Kidney epithelial cell (primary cell): ENCODE results near the gene GGNBP2. TPM values are rescaled to one million over a fixed set of nuclear protein-coding genes. Genes with fewer than 3 reads are reported as not detected.

Experiments used
- DNase-seq: peaks from one replicate; pipeline ENCODE4 v3.0.0-alpha.2; 2010; ENCODE audit warnings: low read depth
- H3K27me3 ChIP-seq: 2 replicates; pipeline ENCODE4 v1.6.0; 2011; ENCODE audit warnings: low read length; ENCODE audit not compliant: control insufficient read depth, insufficient read depth
- H3K36me3 ChIP-seq: 2 replicates; pipeline ENCODE4 v1.5.1; 2011; ENCODE audit warnings: low read length; ENCODE audit not compliant: control insufficient read depth, insufficient read depth
- H3K4me3 ChIP-seq: 2 replicates; pipeline ENCODE4 v1.5.1; 2011; ENCODE audit warnings: low read depth, mild to moderate bottlenecking, control low read depth, low read length
- total RNA-seq: library from RNA; depleted of rRNA; stranded (reverse); fragments of >200 nt; gene quantifications from 2 replicates; pipeline ENCODE4 v1.2.3, GENCODE V29; 2015
- TF ChIP-seq, protein P1 (sequence below): IDR thresholded peaks from 2 replicates; pipeline ENCODE4 v1.5.1; 2011; ENCODE audit warnings: mild to moderate bottlenecking, moderate library complexity, low read length, control low read depth, inconsistent platforms; ENCODE audit not compliant: insufficient read depth, poor library complexity, severe bottlenecking

GGNBP2 gene
- total RNA-seq, 1 donor from 2014 or later = 38.2 TPM

DNA sequence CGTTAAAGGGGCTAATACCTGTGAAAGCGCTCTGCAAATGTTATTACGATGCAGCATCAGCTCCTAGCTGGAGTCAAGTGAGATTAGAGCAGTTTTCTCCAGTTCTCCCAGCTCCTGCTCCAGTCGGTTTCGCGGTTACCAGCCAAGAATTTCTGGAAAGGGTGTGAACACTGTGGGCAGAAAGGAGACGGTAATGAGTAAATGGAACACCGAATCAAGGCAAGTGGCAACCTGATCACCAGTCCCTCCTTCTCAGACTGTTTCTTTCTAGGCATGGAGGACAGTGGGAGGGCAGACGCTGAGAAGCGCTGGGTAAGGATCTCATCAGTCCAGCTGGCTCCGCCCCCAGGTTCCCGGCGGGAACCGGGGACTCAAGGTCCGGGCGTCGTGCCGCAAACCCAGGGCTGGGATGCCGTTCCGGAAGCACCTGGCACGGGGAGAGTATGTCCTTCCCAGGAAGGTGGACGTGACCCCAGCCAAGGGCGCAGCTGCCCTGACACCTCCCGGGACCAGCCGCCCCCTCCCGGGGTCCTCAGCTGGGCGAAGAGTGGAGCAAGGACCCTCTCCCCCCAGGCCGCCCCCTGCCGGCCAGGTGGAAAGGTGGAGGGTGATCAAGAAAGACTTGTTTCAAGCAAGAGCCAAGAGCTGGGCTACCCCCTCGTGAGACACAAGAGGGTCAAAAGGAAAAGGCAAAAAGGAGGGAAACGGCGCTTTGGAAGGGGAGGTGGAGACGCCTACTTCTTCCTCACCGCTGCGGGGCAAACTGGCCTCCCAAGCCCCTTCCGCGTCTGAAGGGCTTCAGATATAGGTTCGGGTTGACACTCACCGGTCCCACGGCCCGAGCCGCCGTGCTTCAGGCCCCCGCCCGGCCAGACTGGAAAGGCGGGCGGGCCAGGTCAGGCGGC lies 10.5 kb upstream of the GGNBP2 start:
- no peak for DNase-seq
- Histone ChIP-seq H3K4me3 (peak overlapping the region; percentile 97), H3K36me3 (no peaks in the 10 kb centered on the region), H3K27me3 (no peaks in the 10 kb centered on the region)
- TF ChIP-seq, protein P1, sequence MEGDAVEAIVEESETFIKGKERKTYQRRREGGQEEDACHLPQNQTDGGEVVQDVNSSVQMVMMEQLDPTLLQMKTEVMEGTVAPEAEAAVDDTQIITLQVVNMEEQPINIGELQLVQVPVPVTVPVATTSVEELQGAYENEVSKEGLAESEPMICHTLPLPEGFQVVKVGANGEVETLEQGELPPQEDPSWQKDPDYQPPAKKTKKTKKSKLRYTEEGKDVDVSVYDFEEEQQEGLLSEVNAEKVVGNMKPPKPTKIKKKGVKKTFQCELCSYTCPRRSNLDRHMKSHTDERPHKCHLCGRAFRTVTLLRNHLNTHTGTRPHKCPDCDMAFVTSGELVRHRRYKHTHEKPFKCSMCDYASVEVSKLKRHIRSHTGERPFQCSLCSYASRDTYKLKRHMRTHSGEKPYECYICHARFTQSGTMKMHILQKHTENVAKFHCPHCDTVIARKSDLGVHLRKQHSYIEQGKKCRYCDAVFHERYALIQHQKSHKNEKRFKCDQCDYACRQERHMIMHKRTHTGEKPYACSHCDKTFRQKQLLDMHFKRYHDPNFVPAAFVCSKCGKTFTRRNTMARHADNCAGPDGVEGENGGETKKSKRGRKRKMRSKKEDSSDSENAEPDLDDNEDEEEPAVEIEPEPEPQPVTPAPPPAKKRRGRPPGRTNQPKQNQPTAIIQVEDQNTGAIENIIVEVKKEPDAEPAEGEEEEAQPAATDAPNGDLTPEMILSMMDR = peak; percentile 80

DNA sequence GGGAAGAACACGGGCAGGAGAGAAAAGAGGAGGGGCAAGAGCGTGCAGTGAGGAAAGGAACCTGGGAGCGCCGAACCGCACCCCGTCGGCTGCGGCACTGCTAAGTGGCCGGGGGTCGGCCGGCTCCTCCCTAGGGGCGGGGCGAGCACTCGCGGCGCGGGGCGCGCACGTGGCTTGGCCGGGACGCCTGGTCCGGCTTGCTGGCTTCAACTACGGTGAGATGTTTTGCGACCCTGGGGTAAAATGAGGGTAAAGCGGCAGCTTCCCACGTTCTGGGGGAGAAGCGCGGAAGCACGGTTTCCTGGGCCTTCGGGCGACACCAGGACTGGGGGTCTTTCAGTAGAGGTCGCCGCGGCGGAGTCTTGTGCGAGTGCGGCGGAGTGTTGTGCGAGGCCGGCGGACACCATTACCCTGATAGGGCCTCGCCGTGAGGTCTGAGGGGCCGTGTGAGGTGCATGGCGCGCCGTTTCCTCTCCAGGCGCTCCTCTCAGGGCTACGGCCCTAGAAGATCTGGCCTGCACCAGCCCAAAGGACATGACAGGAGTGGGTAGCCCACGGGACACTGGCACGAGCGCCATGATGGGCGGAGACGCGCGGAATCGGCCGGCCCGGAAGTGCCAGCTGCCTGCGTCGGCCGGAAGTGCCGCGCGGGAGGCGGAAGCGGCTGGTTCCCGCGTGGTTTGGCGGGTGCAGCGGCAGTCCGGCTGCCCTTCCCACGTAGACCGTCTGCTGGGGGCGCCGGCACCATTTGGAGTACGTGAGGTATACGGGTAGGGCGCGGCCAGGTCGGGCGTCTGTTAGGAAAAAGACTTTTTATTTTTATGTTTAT lies 9.7 kb upstream of the GGNBP2 start, which contains the start of the genes MYO19 and PIGW:
Gene MYO19 (minus strand): TSS at position 29 of the 829 bp plus-strand sequence. CDS start 2,330 bp downstream, outside the sequence.
Gene PIGW (plus strand): TSS at position 148 of the 829 bp plus-strand sequence. CDS start 2,115 bp downstream, outside the sequence.
- Histone ChIP-seq H3K36me3 (no peaks in the 10 kb centered on the region), H3K27me3 (no peaks in the 10 kb centered on the region), H3K4me3 (peak within 1 kb of the TSS; percentile 97)
- TF ChIP-seq, protein P1 = no peak
- peak; percentile 63 for DNase-seq

DNA sequence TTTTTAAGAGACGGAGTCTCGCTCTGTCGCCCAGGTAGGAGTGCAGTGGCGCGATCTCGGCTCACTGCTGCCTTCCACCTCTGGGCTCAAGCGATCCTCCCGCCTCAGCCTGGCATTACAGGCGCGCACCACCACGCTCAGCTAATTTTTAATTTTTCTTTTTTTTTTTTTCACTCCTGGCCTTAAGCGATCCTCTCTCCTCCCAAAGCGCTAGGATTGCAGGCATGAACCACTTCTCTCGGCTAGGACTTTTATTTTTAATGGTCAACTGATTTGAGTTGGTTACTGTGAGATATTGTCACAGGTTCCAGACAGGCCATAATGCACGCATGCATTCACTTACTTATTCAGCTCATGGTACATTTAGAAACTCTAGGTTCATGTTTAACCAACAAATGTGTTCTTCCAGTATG lies 9.0 kb upstream of the GGNBP2 start:
- peak overlapping the region; percentile 97 for H3K4me3 ChIP-seq
- TF ChIP-seq, protein P1 = no peak
- H3K27me3 ChIP-seq = no peaks in the 10 kb centered on the region
- DNase-seq = no peak
- H3K36me3 ChIP-seq = no peaks in the 10 kb centered on the region

DNA sequence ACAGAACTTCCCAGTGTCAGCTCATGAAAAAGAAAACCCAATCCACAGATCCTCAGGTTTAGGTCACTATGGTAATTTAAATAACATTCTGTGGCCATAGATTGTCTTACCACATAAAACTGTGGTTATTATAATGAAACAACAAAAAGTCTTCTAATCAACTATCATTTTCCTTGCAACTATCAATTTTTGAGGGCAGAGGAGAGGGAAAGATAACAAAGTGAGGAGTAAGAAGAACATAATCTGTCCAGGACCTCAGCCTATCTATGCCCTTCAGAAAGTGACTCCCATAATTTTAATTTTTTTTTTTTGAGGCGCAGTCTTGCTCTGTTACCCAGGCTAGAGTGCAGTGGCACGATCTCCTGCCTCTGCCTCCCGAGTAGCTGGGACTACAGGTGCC lies 4.0 kb upstream of the GGNBP2 start:
- TF ChIP-seq, protein P1 = no peak
- DNase-seq = no peak
- Histone ChIP-seq H3K4me3 (no peak overlapping the region), H3K27me3 (no peaks in the 10 kb centered on the region), H3K36me3 (no peaks in the 10 kb centered on the region)

DNA sequence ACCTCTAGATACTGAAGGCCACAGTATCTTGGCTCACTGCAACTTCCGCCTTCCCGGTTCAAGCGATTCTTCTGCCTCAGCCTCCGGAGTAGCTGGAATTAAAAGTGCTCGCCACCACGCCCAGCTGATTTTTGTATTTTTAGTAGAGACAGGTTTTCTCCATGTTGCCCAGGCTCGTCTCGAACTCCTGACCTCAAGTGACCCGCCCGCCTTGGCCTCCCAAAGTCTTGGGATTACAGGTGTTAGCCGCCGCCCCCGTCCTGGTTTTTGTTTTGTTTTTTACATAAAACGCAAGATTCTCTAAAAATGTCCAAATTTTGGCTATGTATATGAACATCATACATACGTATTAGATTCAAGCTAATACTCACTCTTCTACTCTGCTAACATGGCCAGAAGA lies 2.0 kb upstream of the GGNBP2 start:
- DNase-seq = no peak
- Histone ChIP-seq H3K36me3 (no peaks in the 10 kb centered on the region), H3K27me3 (no peaks in the 10 kb centered on the region), H3K4me3 (no peak overlapping the region)
- TF ChIP-seq, protein P1 = no peak
